ENCODE results near the gene OVAAL. TPM values are rescaled to one million over a fixed set of nuclear protein-coding genes. Genes with fewer than 3 reads are reported as not detected.

The OVAAL gene
- total and polyA plus RNA-seq, 9 of the 15 experiments (the other 6 are each of a cell fraction or from before 2014, with no cell fraction given), result 0.04 to 0.18 (median 0.08) TPM; not detected in 4

DNA sequence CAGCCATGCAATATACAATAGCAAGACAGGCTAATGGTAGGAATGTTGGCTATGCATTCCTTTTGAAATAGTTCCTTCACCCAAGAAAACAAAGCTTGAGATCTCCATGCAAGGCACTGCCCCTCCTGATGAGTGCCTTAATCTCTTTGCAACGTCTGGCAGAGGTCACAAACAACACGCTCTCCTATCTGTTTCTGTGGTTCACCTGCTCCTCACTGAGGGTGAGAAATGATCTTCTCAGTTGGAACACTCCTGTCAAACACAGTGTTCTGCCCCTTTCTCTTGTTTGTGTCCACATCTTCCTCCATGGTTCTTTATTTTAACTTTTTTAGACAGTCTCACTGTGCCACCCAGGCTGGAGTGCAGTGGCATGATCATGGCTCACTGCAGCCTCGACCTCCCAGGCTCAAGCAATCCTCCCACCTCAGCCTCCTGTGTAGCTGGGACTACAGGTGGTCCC lies 51.8 kb downstream of the OVAAL start (continued):
- TF ChIP-seq, protein P1, sequence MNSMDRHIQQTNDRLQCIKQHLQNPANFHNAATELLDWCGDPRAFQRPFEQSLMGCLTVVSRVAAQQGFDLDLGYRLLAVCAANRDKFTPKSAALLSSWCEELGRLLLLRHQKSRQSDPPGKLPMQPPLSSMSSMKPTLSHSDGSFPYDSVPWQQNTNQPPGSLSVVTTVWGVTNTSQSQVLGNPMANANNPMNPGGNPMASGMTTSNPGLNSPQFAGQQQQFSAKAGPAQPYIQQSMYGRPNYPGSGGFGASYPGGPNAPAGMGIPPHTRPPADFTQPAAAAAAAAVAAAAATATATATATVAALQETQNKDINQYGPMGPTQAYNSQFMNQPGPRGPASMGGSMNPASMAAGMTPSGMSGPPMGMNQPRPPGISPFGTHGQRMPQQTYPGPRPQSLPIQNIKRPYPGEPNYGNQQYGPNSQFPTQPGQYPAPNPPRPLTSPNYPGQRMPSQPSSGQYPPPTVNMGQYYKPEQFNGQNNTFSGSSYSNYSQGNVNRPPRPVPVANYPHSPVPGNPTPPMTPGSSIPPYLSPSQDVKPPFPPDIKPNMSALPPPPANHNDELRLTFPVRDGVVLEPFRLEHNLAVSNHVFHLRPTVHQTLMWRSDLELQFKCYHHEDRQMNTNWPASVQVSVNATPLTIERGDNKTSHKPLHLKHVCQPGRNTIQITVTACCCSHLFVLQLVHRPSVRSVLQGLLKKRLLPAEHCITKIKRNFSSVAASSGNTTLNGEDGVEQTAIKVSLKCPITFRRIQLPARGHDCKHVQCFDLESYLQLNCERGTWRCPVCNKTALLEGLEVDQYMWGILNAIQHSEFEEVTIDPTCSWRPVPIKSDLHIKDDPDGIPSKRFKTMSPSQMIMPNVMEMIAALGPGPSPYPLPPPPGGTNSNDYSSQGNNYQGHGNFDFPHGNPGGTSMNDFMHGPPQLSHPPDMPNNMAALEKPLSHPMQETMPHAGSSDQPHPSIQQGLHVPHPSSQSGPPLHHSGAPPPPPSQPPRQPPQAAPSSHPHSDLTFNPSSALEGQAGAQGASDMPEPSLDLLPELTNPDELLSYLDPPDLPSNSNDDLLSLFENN (IDR thresholded peaks at IDR 0.05; ENCODE audit: low read depth in 2 of 2, low read length in 2 of 2), result peak in 1 of 2 experiments; percentile 74; a peak in 1 of 4 replicates
- TF ChIP-seq KAT2B (IDR thresholded peaks at IDR 0.05; ENCODE audit: low read depth, low read length), result no peak
- TF ChIP-seq ZNF197 (CRISPR knock-in tag; IDR thresholded peaks at IDR 0.05; ENCODE audit: low read depth), result no peak; the same call in none of the 2 replicates
- TF ChIP-seq MAFF (IDR thresholded peaks at IDR 0.05; ENCODE audit: low read length), result no peak
- peak; percentile 57; the same call in 1 of the 2 replicates for TF ChIP-seq MYC (IDR thresholded peaks at IDR 0.05; ENCODE audit: low read depth, low read length)
- no peak for TF ChIP-seq MYC (CRISPR knock-in tag; IDR thresholded peaks at IDR 0.05; ENCODE audit: borderline replicate concordance, low read depth)
- TF ChIP-seq NUFIP1 (IDR thresholded peaks at IDR 0.05; ENCODE audit: partially characterized antibody), result no peak
- 0 out of 2 replicates have a peak, but pooled peaks have one; percentile 10 for TF ChIP-seq EHMT2 (IDR thresholded peaks at IDR 0.05)
- no peak for TF ChIP-seq ZNF124 (CRISPR knock-in tag; IDR thresholded peaks at IDR 0.05)
- no peak for TF ChIP-seq MCM3 (IDR thresholded peaks at IDR 0.05)
- TF ChIP-seq NFYB (IDR thresholded peaks at IDR 0.05; ENCODE audit: extremely low read depth, insufficient read length), result no peak
- no peak for TF ChIP-seq ZNF695 (CRISPR knock-in tag; IDR thresholded peaks at IDR 0.05)
- TF ChIP-seq, protein P2, sequence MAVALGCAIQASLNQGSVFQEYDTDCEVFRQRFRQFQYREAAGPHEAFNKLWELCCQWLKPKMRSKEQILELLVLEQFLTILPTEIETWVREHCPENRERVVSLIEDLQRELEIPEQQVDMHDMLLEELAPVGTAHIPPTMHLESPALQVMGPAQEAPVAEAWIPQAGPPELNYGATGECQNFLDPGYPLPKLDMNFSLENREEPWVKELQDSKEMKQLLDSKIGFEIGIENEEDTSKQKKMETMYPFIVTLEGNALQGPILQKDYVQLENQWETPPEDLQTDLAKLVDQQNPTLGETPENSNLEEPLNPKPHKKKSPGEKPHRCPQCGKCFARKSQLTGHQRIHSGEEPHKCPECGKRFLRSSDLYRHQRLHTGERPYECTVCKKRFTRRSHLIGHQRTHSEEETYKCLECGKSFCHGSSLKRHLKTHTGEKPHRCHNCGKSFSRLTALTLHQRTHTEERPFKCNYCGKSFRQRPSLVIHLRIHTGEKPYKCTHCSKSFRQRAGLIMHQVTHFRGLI (CRISPR knock-in tag; IDR thresholded peaks at IDR 0.05), result no peak
- TF ChIP-seq ZNF766 (CRISPR knock-in tag; conservative IDR thresholded peaks at IDR 0.05), result no peak
- TF ChIP-seq, protein P3, sequence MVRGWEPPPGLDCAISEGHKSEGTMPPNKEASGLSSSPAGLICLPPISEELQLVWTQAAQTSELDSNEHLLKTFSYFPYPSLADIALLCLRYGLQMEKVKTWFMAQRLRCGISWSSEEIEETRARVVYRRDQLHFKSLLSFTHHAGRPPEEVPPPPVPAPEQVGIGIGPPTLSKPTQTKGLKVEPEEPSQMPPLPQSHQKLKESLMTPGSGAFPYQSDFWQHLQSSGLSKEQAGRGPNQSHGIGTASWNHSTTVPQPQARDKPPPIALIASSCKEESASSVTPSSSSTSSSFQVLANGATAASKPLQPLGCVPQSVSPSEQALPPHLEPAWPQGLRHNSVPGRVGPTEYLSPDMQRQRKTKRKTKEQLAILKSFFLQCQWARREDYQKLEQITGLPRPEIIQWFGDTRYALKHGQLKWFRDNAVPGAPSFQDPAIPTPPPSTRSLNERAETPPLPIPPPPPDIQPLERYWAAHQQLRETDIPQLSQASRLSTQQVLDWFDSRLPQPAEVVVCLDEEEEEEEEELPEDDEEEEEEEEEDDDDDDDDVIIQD (CRISPR knock-in tag; IDR thresholded peaks at IDR 0.05), result no peak
- no peak for TF ChIP-seq ZNF444 (CRISPR knock-in tag; IDR thresholded peaks at IDR 0.05)
- no peak for TF ChIP-seq DMBX1 (CRISPR knock-in tag; IDR thresholded peaks at IDR 0.05; ENCODE audit: borderline replicate concordance)
- peak; percentile 72; the same call in 1 of the 2 replicates for TF ChIP-seq SMARCE1 (IDR thresholded peaks at IDR 0.05)
- TF ChIP-seq PPARD (CRISPR knock-in tag; IDR thresholded peaks at IDR 0.05), result no peak
- no peak for TF ChIP-seq ZC3H8 (IDR thresholded peaks at IDR 0.05)
- TF ChIP-seq ZNF431 (CRISPR knock-in tag; IDR thresholded peaks at IDR 0.05), result no peak
- 0 out of 2 replicates have a peak, but pooled peaks have one; percentile 52 for TF ChIP-seq CTBP1 (IDR thresholded peaks at IDR 0.05; ENCODE audit: borderline replicate concordance)
- TF ChIP-seq ZEB2 (IDR thresholded peaks at IDR 0.05), result peak; percentile 76
- TF ChIP-seq PRPF4 (IDR thresholded peaks at IDR 0.05; ENCODE audit: insufficient read depth, low read depth, low read length, poor library complexity, severe bottlenecking), result no peak
- no peak for TF ChIP-seq HMG20B (CRISPR knock-in tag; IDR thresholded peaks at IDR 0.05)
- no peak for TF ChIP-seq ELF1 (tag; IDR thresholded peaks at IDR 0.05)
